ENCODE results near the gene SLC35E1.

GRCh38 chr19:16576690-16577530 lies 4.7 kb upstream of the SLC35E1 start:
- no peak for TF ChIP-seq CTCF (conservative IDR thresholded peaks at IDR 0.05)
- no peak for TF ChIP-seq EZH2 (IDR thresholded peaks at IDR 0.05; ENCODE audit: low read depth)
